ENCODE measurements around the gene LRRFIP2.
"Not testable (repeated sequence)": the region's sequence is repeated elsewhere in the genome, so short reads cannot be mapped to it uniquely, and the experiment has no call there.

The LRRFIP2 gene

DNA sequence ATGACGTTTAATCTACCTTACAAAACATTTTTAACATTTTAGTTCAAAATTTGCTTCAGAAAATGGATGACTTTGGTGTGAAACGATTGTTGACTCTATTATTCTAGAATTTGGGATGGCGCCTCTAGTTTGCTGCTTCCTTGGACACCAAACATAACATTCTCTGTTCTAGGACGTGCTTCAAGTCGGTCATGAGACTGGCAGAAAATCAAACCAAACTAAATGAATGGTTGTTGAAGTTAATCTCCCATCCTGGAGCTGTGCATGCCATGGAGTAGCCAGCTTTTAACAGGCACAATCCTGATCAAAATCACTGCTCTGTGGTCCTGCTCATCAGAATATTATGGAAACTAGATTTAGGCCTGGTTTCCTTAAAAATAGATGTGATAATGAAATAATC lies 9.6 kb upstream of the LRRFIP2 start:
- no peak for DNase-seq (ENCODE audit: low read depth)

DNA sequence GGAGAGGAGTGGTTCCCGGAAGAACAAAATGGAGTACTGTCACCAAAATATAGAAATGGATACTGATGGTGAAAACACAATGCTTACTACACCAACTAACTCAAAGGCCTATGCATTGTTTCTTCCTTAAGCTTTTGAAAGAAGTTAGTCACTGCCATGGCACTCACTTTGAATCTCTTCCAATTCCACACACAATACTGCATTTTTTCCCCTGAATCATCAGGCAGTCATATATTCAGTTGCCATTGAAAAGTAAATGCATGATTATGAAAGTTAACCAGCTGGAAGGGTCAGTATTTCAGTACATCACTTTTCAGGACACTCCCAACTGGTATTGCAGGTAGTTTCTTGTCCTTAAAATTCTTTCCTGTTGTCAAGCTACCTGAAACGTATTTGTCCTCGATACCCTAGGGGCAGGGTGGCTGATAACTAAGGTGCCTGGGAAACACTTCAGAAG lies 9.0 kb upstream of the LRRFIP2 start:
- DNase-seq (ENCODE audit: low read depth) = no peak

GRCh38 chr3:37182816-37183215 lies 8.4 kb upstream of the LRRFIP2 start:
- DNase-seq (ENCODE audit: low read depth) = no peak

DNA sequence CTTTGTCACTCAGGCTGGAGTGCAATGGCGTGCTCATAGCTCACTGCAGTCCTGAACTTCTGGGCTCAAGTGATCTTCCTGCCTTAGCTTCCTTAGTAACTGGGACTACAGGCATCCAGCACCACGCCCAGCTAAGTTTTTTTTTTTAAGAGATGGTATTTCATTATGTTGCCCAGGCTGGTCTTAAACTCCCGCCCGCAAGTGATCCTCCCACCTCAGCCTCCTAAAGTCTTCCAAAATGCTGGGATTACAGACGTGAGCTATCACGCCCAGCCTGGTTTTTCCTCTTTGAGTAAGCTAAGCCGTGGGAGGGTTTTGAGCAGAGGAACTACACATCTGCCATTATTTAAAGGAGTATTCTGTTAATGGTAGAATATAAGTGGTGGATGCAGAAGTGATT lies 7.4 kb upstream of the LRRFIP2 start:
- no peak for DNase-seq (ENCODE audit: low read depth)

GRCh38 chr3:37179144-37179967 lies 5.0 kb upstream of the LRRFIP2 start:
- no peak for DNase-seq (ENCODE audit: low read depth)

DNA sequence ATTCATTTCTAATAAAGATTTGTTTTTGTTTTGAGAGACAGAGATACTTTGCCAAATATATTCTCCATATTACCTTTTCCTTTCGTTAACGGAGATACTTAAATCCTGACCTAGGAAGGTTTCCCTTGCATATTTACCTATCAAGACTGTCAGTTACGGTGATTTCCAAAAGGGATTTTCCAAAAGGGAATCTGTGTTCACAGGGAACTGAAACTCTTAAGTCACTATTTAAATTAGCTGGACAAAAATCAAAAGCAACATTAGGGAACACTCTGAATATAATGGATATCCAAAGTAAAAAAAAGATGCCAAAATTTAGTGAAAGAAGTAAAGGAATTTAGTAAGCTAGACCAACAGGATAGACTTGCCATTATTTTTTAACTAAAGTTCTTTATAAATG lies 576 bp downstream of the LRRFIP2 start:
- DNase-seq (ENCODE audit: low read depth) = no peak

- no peak for DNase-seq (ENCODE audit: low read depth)
Measured at GRCh38 chr3:37171144-37171543, 3.2 kb downstream of the LRRFIP2 start.

DNA sequence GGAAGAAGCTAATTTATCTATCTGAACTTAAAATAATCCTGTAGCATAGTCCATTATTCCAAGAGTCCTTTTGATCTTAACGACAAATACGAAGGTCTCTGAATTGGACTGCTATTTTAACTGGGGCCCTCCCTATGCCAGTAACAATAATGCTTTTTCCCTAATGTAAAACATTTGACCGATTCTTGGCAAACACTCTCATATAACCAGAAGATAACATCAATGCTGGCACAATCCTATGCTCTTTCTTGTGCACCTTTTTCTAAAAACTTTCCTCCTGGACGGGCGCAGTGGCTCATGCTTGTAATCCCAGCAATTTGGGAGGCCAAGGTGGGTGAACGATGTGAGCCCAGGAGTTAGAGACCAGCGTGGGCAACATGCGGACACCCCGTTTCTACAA lies 3.9 kb downstream of the LRRFIP2 start:
- DNase-seq (ENCODE audit: low read depth) = no peak

DNA sequence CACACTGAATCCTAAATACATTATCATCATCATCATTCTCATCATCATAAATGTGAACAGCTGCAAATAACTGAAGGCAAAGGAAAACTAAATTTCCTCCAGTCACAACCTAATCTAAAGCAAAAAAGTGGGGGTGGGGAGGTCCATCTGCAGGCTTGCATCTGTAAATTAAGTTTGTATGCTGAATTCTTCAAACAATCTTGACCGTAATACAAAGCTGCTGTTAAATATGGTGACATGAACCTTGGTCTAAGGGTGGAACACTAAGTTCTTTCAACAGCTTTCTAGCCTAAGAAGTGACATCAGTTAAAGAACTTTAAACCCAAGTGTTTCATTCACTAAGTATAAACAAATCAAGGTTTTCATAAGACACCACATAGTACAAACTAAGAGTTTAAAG lies 4.3 kb downstream of the LRRFIP2 start:
- no peak for DNase-seq (ENCODE audit: low read depth)

GRCh38 chr3:37168896-37169295 lies 5.5 kb downstream of the LRRFIP2 start:
- no peak for DNase-seq (ENCODE audit: low read depth)

DNA sequence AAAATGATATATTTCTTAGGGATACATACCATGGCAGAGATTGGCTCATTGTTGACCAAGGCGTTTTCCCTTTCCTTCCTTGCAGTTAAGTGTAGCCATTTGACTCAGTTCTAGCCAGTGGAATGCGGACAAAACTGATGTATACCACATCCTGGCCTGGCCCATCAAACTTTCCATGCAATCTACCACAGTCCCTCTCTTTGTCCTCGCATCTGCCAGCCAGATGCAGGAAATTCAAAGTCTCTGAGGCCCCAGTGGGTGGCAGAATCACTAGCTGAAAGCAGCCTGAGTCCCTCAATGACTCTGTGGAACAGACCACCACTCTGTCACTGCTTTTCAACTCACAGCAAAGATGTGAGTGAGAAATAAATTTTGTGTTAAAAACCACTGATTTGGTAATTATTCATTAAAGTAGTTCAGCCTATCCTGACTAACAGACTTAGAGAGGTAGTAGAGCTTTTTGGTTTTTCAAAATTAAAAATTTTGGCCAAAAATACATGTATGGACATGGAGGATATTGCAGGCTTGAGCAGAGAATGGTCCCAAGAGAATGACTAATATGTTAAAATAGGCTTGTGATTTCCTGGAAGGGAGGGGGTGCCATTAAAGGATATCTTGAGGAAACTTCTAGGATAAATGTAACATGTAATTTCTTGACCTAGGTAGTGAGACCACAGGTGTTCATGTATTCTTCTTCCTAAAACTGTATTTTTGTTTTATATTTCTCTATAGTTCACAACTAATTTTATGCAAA lies 10.9 kb downstream of the LRRFIP2 start:
- no peak for DNase-seq (ENCODE audit: low read depth)

DNA sequence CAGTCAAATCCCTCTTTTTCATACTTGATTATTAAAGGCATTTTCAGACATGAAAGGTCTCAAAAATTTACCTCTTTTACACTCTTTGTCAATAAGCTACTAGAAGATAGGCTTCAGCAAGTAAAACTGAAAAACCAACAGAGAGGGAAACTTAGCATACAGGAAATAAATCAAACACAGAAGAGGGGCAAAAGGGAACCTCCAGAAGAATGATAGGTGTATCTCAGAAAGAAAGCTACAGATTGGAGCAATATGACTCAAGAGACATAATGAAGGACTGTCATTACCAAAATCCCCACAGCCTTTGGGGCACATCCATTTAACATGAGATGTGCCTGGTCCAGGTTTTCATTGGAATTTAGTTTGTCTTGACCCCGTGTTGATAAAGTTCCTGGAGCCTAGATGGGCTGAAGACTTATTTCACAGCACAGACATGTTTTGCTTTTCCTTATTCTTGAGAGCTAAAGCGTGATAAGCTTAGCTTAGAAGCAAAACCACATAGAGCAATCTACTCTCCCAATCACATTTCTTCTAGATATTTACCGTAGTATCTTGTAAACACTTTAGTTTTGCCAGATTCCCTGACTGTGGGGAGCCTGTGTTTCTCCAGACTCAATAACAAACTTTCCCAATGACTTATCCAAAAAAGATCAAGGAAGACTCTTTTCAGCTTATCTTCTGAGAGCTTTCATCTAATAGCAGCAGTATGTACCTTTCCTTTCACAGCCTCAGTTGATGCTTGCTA lies 11.7 kb downstream of the LRRFIP2 start:
- DNase-seq (ENCODE audit: low read depth) = no peak

- no peak for DNase-seq (ENCODE audit: low read depth)
Measured at GRCh38 chr3:37161351-37161750, 13.0 kb downstream of the LRRFIP2 start.

DNA sequence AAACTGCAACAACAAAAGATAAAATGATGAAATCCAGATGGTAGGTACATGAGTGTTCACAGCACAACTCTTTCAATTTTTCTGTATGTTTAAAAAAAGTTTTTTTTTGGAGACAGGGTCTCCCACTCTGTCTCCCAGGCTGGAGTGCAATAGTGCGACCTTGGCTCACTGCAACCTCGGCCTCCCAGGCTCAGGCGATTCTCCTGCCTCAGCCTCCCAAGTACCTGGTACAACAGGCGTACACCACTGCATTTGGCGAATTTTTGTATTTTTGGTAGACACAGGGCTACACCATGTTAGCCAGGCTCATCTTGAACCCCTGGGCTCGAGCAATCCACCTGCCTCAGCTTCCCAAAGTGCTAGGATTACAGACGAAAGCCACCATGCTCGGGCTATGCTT lies 18.6 kb downstream of the LRRFIP2 start:
- no peak for DNase-seq (ENCODE audit: low read depth)

DNA sequence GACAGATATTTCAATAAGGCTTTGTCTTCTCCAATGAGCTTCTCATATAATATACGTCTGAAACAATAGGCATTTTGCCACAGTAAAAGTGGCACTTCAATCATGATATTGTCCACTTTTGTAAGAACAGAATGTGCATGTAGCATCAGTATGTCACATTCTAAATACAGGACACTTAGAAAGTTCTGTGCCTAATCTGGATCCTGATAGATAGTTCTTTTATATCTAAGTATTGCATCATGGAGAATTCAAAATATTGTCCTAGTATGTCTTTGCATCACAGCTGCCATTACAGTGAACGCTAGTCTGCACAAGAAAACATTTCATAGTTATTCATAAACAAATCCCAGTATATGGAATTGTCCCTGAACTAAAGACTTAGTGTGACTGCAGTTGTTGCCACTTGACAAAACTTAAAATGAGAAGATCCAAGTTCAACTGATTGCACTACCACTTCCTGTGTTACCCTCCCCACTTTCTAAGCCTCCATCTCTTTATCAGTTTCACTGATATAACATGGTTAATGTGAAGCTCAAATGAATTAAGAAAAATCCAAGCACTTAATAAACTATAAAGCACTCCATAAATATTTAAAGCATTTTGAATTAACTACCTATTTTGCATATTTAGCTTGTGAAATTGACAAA lies 19.6 kb downstream of the LRRFIP2 start:
- no peak for DNase-seq (ENCODE audit: low read depth)

DNA sequence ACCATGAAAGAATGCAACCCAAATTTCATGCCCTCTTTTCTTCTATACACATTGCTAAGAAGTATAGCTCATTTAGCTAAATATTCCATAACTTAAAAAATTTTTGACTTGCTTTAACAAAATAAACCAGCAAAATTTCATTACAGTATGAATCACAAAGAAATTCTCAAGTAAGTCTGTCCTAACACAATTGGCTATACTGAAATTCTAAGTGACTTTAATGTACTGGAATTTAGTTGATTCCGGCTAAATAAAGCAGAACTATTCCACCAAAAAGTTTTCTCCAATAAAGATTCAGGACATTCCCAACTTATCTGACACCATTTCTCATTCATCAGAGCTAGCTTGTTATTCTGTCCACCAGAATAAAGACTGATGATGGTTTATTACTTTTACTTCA lies 23.8 kb downstream of the LRRFIP2 start:
- DNase-seq (ENCODE audit: low read depth) = no peak

DNA sequence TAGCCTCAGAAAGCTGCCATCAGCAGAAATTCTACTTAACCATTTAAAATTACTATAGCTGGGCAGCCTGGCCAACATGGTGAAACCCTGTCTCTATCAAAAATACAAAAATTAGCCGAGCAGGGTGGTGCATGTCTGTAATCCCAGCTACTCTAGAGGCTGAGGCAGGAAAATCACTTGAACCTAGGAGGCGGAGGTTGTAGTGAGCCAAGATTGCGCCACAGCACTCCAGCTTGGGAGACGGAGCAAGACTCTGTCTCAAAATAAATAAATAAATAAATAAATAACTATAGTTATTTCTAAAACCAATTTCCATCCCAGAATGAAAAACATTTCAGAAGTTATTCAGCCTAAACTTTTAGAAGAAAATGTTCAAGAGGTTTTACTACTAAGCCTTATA lies 25.1 kb downstream of the LRRFIP2 start:
- DNase-seq (ENCODE audit: low read depth) = no peak

- DNase-seq (ENCODE audit: low read depth) = no peak
Measured at GRCh38 chr3:37148208-37148607, 26.2 kb downstream of the LRRFIP2 start.

GRCh38 chr3:37147666-37148065 lies 26.7 kb downstream of the LRRFIP2 start:
- no peak for DNase-seq (ENCODE audit: low read depth)

DNA sequence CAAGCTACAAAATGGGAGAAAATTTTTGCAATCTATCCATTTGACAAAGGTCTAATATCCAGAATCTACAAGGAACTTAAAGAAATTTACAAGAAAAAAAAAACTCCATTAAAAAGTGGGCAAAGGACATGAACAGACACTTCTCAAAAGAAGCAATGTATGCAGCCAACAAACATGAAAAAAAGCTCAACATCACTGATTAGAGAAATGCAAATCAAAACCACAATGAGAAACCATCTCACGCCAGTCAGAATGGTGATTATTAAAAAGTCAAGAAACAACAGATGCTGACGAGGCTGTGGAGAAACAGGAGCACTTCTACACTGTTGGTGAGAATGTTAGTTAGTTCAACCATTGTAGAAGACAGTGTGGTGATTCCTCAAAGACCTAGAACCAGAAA lies 27.5 kb downstream of the LRRFIP2 start:
- DNase-seq (ENCODE audit: low read depth) = not testable (repeated sequence)

DNA sequence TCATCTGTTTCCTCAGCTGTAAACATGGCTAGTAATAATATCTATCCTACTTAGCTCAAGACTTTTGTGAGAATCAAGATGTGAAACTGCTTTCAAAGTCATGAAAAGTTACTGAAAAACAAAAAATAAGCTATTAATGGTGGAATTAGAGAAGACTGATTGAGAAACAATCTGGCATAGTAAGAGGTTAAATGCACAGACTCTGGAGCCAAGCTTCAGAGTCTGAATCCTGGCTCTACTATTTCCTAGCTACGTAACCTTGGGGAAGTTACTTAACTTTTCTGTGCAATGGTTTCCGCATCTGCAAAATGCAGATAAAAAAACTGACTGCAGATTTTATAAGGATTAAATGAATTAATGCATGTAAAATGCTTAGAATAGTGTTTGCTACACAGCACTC lies 28.8 kb downstream of the LRRFIP2 start:
- no peak for DNase-seq (ENCODE audit: low read depth)

- DNase-seq (ENCODE audit: low read depth) = no peak
Measured at GRCh38 chr3:37144806-37145205, 29.6 kb downstream of the LRRFIP2 start.

Data from stimulated activated CD8-positive, alpha-beta memory T cell treated with anti-CD3 and anti-CD28 coated beads, Interleukin-4, amount 100 ng/mL, for 24 hours (primary cell).